K562 (cell line): ENCODE results near the gene ST6GALNAC5. TPM values are rescaled to one million over a fixed set of nuclear protein-coding genes. Genes with fewer than 3 reads are reported as not detected.

ENCODE experiments used
- ATAC-seq: fragments of 200-7000 bp; cut with Tn5 transposase; 3 replicates; pipeline ENCODE4 v1.9.1; 2020; ENCODE audit warnings: moderate library complexity
- BruUV-seq: library from RNA; stranded (reverse); fragments of 400-500 nt; replicated peaks from 2 replicates; lab custom pipeline; 2021; lab: Mats Ljungman, UMichigan
- CTCF ChIA-PET: fragments of 300-600 bp; formaldehyde crosslinking; extraction: SDS; loops from one replicate; lab custom pipeline; 2021; ENCODE audit warnings: low intra/inter-chr PET ratio; lab: Yijun Ruan, JAX
- POLR2A ChIA-PET: fragments of 300-600, 350-650 bp; sonication (Branson Sonifier 250); formaldehyde crosslinking; extraction: SDS; loops from one replicate; lab custom pipeline; 2021; ENCODE audit warnings: antibody characterized with exemption, inconsistent platforms; lab: Yijun Ruan, JAX
- DNase-seq, 4 experiments: peaks; one replicate each; pipeline versions ENCODE4 v3.0.0 to v3.0.0-alpha.2; 2011 to 2018; ENCODE audit warnings: low spot score in 3 of 4, mixed read lengths in 3 of 4; ENCODE audit errors: extremely low read depth in 1 of 4
- FAIRE-seq: peaks from 2 replicates; lab custom pipeline; 2011; peaks lifted over from hg19 to GRCh38; lab: Jason Lieb, UNC
- H2AFZ ChIP-seq: 2 replicates; pipeline ENCODE4 v1.6.0; 2011; ENCODE audit warnings: low read depth, low read length, control low read depth, inconsistent platforms
- H3K27ac ChIP-seq: fragments of 200-600 bp; 3 replicates; pipeline ENCODE4 v1.8.0; 2011; ENCODE audit warnings: low read depth, mild to moderate bottlenecking, control low read depth, inconsistent platforms, low read length, moderate library complexity, mixed read lengths; ENCODE audit errors: extremely low read depth
- H3K27me3 ChIP-seq, 2 experiments: fragments of 300-600 bp in 1 of 2; 2 replicates in 1 of 2; 3 replicates in 1 of 2; pipeline versions ENCODE4 v1.6.0 to v1.8.0; 2011; ENCODE audit warnings: inconsistent platforms in 2 of 2, low read length in 2 of 2, mild to moderate bottlenecking in 1 of 2, mixed read lengths in 1 of 2, moderate library complexity in 1 of 2; ENCODE audit not compliant: control insufficient read depth in 2 of 2, insufficient read depth in 2 of 2
- H3K36me3 ChIP-seq: fragments of 300-600 bp; 3 replicates; pipeline ENCODE4 v1.8.0; 2011; ENCODE audit warnings: mild to moderate bottlenecking, low read length, inconsistent platforms; ENCODE audit not compliant: control insufficient read depth, insufficient read depth
- H3K4me1 ChIP-seq, 2 experiments: fragments of 200-600 bp in 1 of 2; replicated peaks in 1 of 2; 2 replicates in 1 of 2; 3 replicates in 1 of 2; pipeline versions ENCODE4 v1.5.1 to v1.8.0; 2011; ENCODE audit warnings: inconsistent platforms in 2 of 2, low read length in 2 of 2, mild to moderate bottlenecking in 1 of 2, mixed read lengths in 1 of 2, moderate library complexity in 1 of 2; ENCODE audit not compliant: control insufficient read depth in 2 of 2, insufficient read depth in 2 of 2
- H3K4me2 ChIP-seq: 2 replicates; pipeline ENCODE4 v1.6.1; 2011; ENCODE audit warnings: low read length, control low read depth, inconsistent platforms, mixed read lengths; ENCODE audit not compliant: insufficient read depth
- H3K4me3 ChIP-seq: fragments of 200-600 bp; sonication (generic), shearing (Covaris generic); 2 replicates; pipeline ENCODE4 v1.5.1; 2016; ENCODE audit warnings: control low read depth, inconsistent platforms
- H3K79me2 ChIP-seq: fragments of 200-600 bp; 3 replicates; pipeline ENCODE4 v1.8.0; 2011; ENCODE audit warnings: low read length, inconsistent platforms; ENCODE audit not compliant: control insufficient read depth, insufficient read depth
- H3K9ac ChIP-seq, 2 experiments: 2 replicates each; pipeline versions ENCODE4 v1.6.0 to v1.6.1; 2011; ENCODE audit warnings: low read depth in 2 of 2, low read length in 2 of 2, control low read depth in 1 of 2, inconsistent platforms in 1 of 2, mild to moderate bottlenecking in 1 of 2, mixed read lengths in 1 of 2; ENCODE audit not compliant: insufficient read depth in 1 of 2
- H3K9me1 ChIP-seq: one replicate; pipeline ENCODE4 v1.6.0; 2011; ENCODE audit warnings: inconsistent platforms, mild to moderate bottlenecking, low read length, moderate library complexity; ENCODE audit not compliant: control insufficient read depth, insufficient read depth
- H3K9me3 ChIP-seq: replicated peaks from 2 replicates; pipeline ENCODE4 v1.5.1; 2011; ENCODE audit warnings: low read depth, low read length, inconsistent platforms; ENCODE audit not compliant: control insufficient read depth, insufficient read depth
- H4K20me1 ChIP-seq: replicated peaks from 2 replicates; pipeline ENCODE4 v1.6.1; 2011; ENCODE audit warnings: low read length, inconsistent platforms, mixed read lengths; ENCODE audit not compliant: control insufficient read depth, insufficient read depth
- KAT2B ChIP-seq: IDR thresholded peaks from one replicate; pipeline ENCODE4 v1.6.1; 2012; ENCODE audit warnings: low read depth, mild to moderate bottlenecking, control low read depth, inconsistent platforms, low read length, moderate library complexity
- KAT8 ChIP-seq: fragments of 450-650 bp; IDR thresholded peaks from 2 replicates; pipeline ENCODE4 v1.6.1; 2016; ENCODE audit warnings: low read depth, mild to moderate bottlenecking
- SP1 ChIP-seq: sonication (generic); formaldehyde crosslinking; IDR thresholded peaks from 2 replicates; pipeline ENCODE4 v1.8.1; 2022; ENCODE audit warnings: mild to moderate bottlenecking, missing genetic modification reagents
- ZBTB33 ChIP-seq: sonication (generic); formaldehyde crosslinking; IDR thresholded peaks from 2 replicates; pipeline ENCODE4 v1.8.1; 2023; ENCODE audit warnings: mild to moderate bottlenecking, missing genetic modification reagents
- ZNF197 ChIP-seq: fragments of 200-800 bp; sonication (Bioruptor generic); IDR thresholded peaks from 2 replicates; pipeline ENCODE4 v1.6.1; 2016; ENCODE audit warnings: low read depth, missing genetic modification characterization, missing compliant biosample characterization
- WGBS: fragments of 100-300 bp; shearing (Covaris generic); methylation state at CpG from one replicate; pipeline ENCODE4 v1.1.6; 2016; ENCODE audit warnings: low coverage, mixed read lengths; ENCODE audit not compliant: insufficient coverage; ENCODE audit errors: missing lambda C conversion rate; 5-methylcytosine and 5-hydroxymethylcytosine counted together
- in situ Hi-C: fragments of 300-500 bp; cut with MboI; formaldehyde crosslinking; loops from 4 replicates; pipeline ENCODE4 v1.15.0; 2018; ENCODE audit warnings: inconsistent platforms, mixed read lengths
- intact Hi-C: fragments of 100-400 bp; cut with micrococcal nuclease; formaldehyde crosslinking; loops from 2 replicates; pipeline ENCODE4 v1.14.2; 2022
- polyA plus RNA-seq, 8 experiments: library from polyadenylated mRNA; depleted of rRNA in 4 of 8; stranded (reverse) in 5 of 8; unstranded in 3 of 8; fragments of >200 nt; fragmentation: Nextera tagmentation in 2 of 8; fragmentation: Illumina TruSeq in 1 of 8; extraction: Ambion mirVana in 2 of 8; extraction: Trizol in 1 of 8; gene quantifications; 2 replicates each; pipeline versions ENCODE4 v1.2.1 to v1.2.3, GENCODE V29; 2011 to 2014; ENCODE audit warnings: inconsistent platforms in 1 of 8, missing spikeins in 1 of 8
- total RNA-seq, 7 experiments: library from RNA; depleted of rRNA in 6 of 7; stranded (reverse); fragments of >200 nt in 6 of 7; fragmentation: Illumina TruSeq in 2 of 7; extraction: Trizol in 2 of 7; gene quantifications; 2 replicates each; pipeline versions ENCODE4 v1.2.1 to v1.2.3, GENCODE V29; 2011 to 2021; ENCODE audit warnings: low replicate concordance in 1 of 7

ST6GALNAC5 gene
- total and polyA plus RNA-seq, 9 of the 15 experiments (the other 6 are each of a cell fraction or from before 2014, with no cell fraction given): 0.04 to 0.14 TPM; not detected in 7

DNA sequence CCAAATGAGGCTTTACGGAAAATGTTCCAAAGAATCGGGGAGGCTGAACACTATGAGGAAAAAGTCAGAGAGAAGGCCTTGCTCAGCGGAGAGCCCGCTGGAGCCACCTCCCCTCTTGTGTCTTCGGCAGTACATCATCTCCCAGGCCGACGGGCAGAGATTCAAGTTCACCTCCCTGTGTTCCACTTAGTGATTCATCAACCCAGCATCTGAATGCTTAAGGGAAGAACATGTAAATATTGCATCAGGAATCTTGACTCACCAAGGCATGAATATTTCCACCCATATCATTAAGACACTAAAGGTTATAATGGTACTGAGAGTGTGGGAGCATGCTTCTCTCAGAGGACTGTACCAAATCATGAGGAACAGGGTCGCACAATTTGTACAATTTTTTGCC is 172.5 kb downstream of the ST6GALNAC5 start (continued):
- TF ChIP-seq ZBTB33 (CRISPR knock-in tag): no peak
- TF ChIP-seq, all 486 proteins: peak for 1

DNA sequence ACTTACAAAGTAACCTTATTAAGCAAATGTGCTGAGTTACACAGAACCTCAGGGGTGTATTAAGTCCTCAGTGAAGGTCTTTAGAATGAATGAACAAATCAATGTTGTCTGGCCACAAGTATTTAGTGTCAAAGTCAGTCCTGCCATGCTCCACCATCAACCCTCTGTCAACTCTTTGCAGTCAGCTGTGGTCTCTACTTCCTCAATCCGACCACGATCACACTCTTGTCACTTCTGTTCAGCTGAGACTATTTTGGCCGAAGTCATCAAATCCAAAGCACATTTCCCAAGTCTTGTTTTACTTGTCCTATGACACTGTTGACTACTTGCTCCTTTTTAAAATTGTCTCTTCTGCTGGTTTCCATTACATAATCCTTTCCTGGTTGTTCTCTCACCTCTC is 173.5 kb downstream of the ST6GALNAC5 start:
- Histone ChIP-seq H2AFZ (no peak overlapping the region), H3K27me3 (peaks cover 0 to 12% of the 10 kb centered on the region in 2 experiments; a peak in 2 of 5 replicates), H4K20me1 (no peaks in the 10 kb centered on the region), H3K4me3 (no peak overlapping the region), H3K9ac (no peak overlapping the region), H3K36me3 (no peaks in the 10 kb centered on the region), H3K4me2 (no peak overlapping the region), H3K9me1 (no peaks in the 10 kb centered on the region), H3K9me3 (no peaks in the 10 kb centered on the region), H3K4me1 (0 out of 5 replicates have a peak, but pooled peaks cover 0 to 3% of the 10 kb centered on the region in 2 experiments), H3K27ac (no peak overlapping the region), H3K79me2 (no peaks in the 10 kb centered on the region)
- no peak for FAIRE-seq
- 0% methylated on average over 3 of the region's 3 CpGs for WGBS
- DNase-seq: no peak
- ChIA-PET CTCF (no interaction called here), POLR2A (no interaction called here)
- intact Hi-C loops (no loop called here), in situ Hi-C loops (no loop called here)
- ATAC-seq: no peak
- TF ChIP-seq KAT8 (no peak), KAT2B (no peak), ZNF197 (CRISPR knock-in tag) (no peak), SP1 (CRISPR knock-in tag) (no peak)
- BruUV-seq: no TSS peak
